ENCODE results near the gene ROR2.

The ROR2 gene

GRCh38 chr9:91800473-91801030 lies 149.5 kb downstream of the ROR2 start:
- no peak for TF ChIP-seq REST (IDR thresholded peaks at IDR 0.05; ENCODE audit: insufficient read depth in 1 of 2, low read depth in 2 of 2, low read length in 2 of 2)
- no peak for TF ChIP-seq POLR2AphosphoS5 (IDR thresholded peaks at IDR 0.05; ENCODE audit: low read depth, low read length)
- no peak for TF ChIP-seq FOXP2 (optimal IDR thresholded peaks at IDR 0.05; ENCODE audit: borderline replicate concordance, extremely low read depth, extremely low read length, insufficient read depth)
- no peak for TF ChIP-seq SIN3A (IDR thresholded peaks at IDR 0.05; ENCODE audit: borderline replicate concordance, insufficient read depth, low read length)
- TF ChIP-seq TAF1 (IDR thresholded peaks at IDR 0.05; ENCODE audit: borderline replicate concordance, insufficient read depth, low read length): no peak

GRCh38 chr9:91799113-91799744 lies 150.8 kb downstream of the ROR2 start:
- no peak for TF ChIP-seq TAF1 (IDR thresholded peaks at IDR 0.05; ENCODE audit: borderline replicate concordance, insufficient read depth, low read length)

- no peak for TF ChIP-seq REST (IDR thresholded peaks at IDR 0.05; ENCODE audit: insufficient read depth in 1 of 2, low read depth in 2 of 2, low read length in 2 of 2)
- TF ChIP-seq POLR2AphosphoS5 (IDR thresholded peaks at IDR 0.05; ENCODE audit: low read depth, low read length): no peak
- no peak for TF ChIP-seq TAF1 (IDR thresholded peaks at IDR 0.05; ENCODE audit: borderline replicate concordance, insufficient read depth, low read length)
- no peak for TF ChIP-seq FOXP2 (optimal IDR thresholded peaks at IDR 0.05; ENCODE audit: borderline replicate concordance, extremely low read depth, extremely low read length, insufficient read depth)
- TF ChIP-seq SIN3A (IDR thresholded peaks at IDR 0.05; ENCODE audit: borderline replicate concordance, insufficient read depth, low read length): no peak
These were observed 154.3 kb downstream of the ROR2 start for GRCh38 chr9:91795598-91796241.

- TF ChIP-seq FOXP2 (optimal IDR thresholded peaks at IDR 0.05; ENCODE audit: borderline replicate concordance, extremely low read depth, extremely low read length, insufficient read depth): no peak
- no peak for TF ChIP-seq SIN3A (IDR thresholded peaks at IDR 0.05; ENCODE audit: borderline replicate concordance, insufficient read depth, low read length)
- no peak for TF ChIP-seq POLR2AphosphoS5 (IDR thresholded peaks at IDR 0.05; ENCODE audit: low read depth, low read length)
- no peak for TF ChIP-seq TAF1 (IDR thresholded peaks at IDR 0.05; ENCODE audit: borderline replicate concordance, insufficient read depth, low read length)
These were observed 159.1 kb downstream of the ROR2 start for GRCh38 chr9:91790917-91791316.

GRCh38 chr9:91789941-91790340 lies 160.1 kb downstream of the ROR2 start:
- no peak for TF ChIP-seq FOXP2 (optimal IDR thresholded peaks at IDR 0.05; ENCODE audit: borderline replicate concordance, extremely low read depth, extremely low read length, insufficient read depth)
- TF ChIP-seq SIN3A (IDR thresholded peaks at IDR 0.05; ENCODE audit: borderline replicate concordance, insufficient read depth, low read length): no peak
- TF ChIP-seq REST (IDR thresholded peaks at IDR 0.05; ENCODE audit: insufficient read depth in 1 of 2, low read depth in 2 of 2, low read length in 2 of 2): no peak
- no peak for TF ChIP-seq POLR2AphosphoS5 (IDR thresholded peaks at IDR 0.05; ENCODE audit: low read depth, low read length)
- TF ChIP-seq TAF1 (IDR thresholded peaks at IDR 0.05; ENCODE audit: borderline replicate concordance, insufficient read depth, low read length): no peak

- TF ChIP-seq FOXP2 (optimal IDR thresholded peaks at IDR 0.05; ENCODE audit: borderline replicate concordance, extremely low read depth, extremely low read length, insufficient read depth): no peak
- TF ChIP-seq POLR2AphosphoS5 (IDR thresholded peaks at IDR 0.05; ENCODE audit: low read depth, low read length): no peak
- TF ChIP-seq REST (IDR thresholded peaks at IDR 0.05; ENCODE audit: insufficient read depth in 1 of 2, low read depth in 2 of 2, low read length in 2 of 2): no peak
- no peak for TF ChIP-seq TAF1 (IDR thresholded peaks at IDR 0.05; ENCODE audit: borderline replicate concordance, insufficient read depth, low read length)
- TF ChIP-seq SIN3A (IDR thresholded peaks at IDR 0.05; ENCODE audit: borderline replicate concordance, insufficient read depth, low read length): no peak
These were observed 162.1 kb downstream of the ROR2 start for GRCh38 chr9:91787931-91788330.
